Prostate gland (tissue), 2 donors: ENCODE measurements around the gene PTH.
A peak's percentile ranks its signal among the peaks of the same experiment; 100 is the strongest.

Experiments used
- POLR2AphosphoS5 ChIP-seq: sonication (generic); formaldehyde crosslinking; IDR thresholded peaks from one replicate; pipeline ENCODE4 v1.6.1; 2017; ENCODE audit warnings: antibody characterized with exemption
- TF ChIP-seq, protein P1 (sequence below), 4 experiments: fragments of 200-600 bp in 2 of 4; fragments of 450-650 bp in 2 of 4; sonication (generic) in 2 of 4; IDR thresholded peaks; 1 replicate in 3 of 4; 2 replicates in 1 of 4; pipeline ENCODE4 v1.5.1; 2016 to 2019; ENCODE audit warnings: antibody characterized with exemption in 4 of 4, mild to moderate bottlenecking in 2 of 4, moderate library complexity in 2 of 4

DNA sequence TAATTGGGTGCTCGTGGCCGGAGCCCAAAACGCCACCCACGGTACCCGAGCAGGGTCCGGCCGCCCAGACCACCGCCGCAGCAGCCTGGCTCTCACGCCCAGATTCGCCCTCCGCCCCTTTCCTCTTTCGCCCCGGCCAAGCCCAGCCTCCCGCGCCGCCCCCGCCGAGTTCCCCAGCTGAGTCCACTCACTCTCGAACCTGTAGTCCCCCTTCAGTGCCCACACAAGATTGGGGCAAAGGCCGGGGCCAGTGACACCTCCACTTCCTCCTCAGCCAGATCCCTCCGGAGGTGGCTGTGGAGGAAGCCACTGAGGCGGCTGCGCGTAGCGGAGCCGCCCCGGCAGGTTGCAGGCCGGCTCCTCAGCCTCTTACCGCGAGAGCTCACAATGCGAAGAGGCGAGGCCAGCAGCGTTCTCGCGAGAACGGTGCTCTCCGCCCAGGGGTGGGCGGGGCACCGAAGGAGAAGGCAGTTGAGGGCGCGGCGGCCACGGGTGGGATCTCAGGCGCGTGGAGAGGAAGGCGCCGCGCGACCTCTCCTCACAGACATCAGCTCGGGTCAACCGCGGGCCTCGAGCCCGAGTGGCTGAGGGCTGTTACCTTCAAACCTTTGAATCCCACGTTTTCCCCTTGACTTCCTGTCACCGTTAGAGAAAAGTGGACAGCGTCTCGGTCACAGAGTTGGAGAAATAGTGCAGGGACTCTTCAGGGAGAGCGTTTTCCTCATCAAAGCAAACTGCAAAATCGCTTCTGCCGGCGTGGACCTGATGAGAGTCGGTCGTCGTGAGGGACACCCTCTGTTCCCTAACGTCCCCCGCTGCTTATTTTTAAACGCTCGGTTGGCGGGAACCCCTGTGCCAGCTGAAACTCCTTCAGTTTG is 32.7 kb downstream of the PTH start, which contains the start of gene BTBD10:
- TF ChIP-seq, protein P1, sequence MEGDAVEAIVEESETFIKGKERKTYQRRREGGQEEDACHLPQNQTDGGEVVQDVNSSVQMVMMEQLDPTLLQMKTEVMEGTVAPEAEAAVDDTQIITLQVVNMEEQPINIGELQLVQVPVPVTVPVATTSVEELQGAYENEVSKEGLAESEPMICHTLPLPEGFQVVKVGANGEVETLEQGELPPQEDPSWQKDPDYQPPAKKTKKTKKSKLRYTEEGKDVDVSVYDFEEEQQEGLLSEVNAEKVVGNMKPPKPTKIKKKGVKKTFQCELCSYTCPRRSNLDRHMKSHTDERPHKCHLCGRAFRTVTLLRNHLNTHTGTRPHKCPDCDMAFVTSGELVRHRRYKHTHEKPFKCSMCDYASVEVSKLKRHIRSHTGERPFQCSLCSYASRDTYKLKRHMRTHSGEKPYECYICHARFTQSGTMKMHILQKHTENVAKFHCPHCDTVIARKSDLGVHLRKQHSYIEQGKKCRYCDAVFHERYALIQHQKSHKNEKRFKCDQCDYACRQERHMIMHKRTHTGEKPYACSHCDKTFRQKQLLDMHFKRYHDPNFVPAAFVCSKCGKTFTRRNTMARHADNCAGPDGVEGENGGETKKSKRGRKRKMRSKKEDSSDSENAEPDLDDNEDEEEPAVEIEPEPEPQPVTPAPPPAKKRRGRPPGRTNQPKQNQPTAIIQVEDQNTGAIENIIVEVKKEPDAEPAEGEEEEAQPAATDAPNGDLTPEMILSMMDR (IDR thresholded peaks at IDR 0.05), result no peak
- TF ChIP-seq POLR2AphosphoS5, result peak; percentile 94
